Trophoblast cell (in vitro differentiated cells and primary cell): ENCODE data around the gene GFPT2. TPM values are rescaled to one million over a fixed set of nuclear protein-coding genes. Genes with fewer than 3 reads are reported as not detected.

Source experiments
- DNase-seq, 2 donors: peaks; one replicate each; pipeline ENCODE4 v3.0.0-alpha.2; 2016
- H2AFZ ChIP-seq: 2 replicates; pipeline ENCODE4 v1.6.1; 2013; ENCODE audit warnings: low read length, moderate library complexity, mild to moderate bottlenecking; ENCODE audit not compliant: insufficient read depth, poor library complexity
- H2AK5ac ChIP-seq: 2 replicates; pipeline ENCODE4 v1.6.1; 2013; ENCODE audit warnings: mild to moderate bottlenecking, low read length
- H2BK120ac ChIP-seq: 2 replicates; pipeline ENCODE4 v1.6.1; 2013; ENCODE audit warnings: low read length, mild to moderate bottlenecking, moderate library complexity; ENCODE audit not compliant: insufficient read depth, poor library complexity
- H2BK12ac ChIP-seq: 2 replicates; pipeline ENCODE4 v1.6.1; 2013; ENCODE audit warnings: mild to moderate bottlenecking, low read length, moderate library complexity
- H2BK5ac ChIP-seq: 2 replicates; pipeline ENCODE4 v1.6.1; 2013; ENCODE audit warnings: low read length, low read depth, moderate library complexity, mild to moderate bottlenecking; ENCODE audit not compliant: poor library complexity
- H3K14ac ChIP-seq: 2 replicates; pipeline ENCODE4 v1.6.1; 2013; ENCODE audit warnings: mild to moderate bottlenecking, low read length
- H3K18ac ChIP-seq: 2 replicates; pipeline ENCODE4 v1.6.1; 2013; ENCODE audit warnings: mild to moderate bottlenecking, low read length
- H3K23ac ChIP-seq: 2 replicates; pipeline ENCODE4 v1.6.1; 2013; ENCODE audit warnings: low read length
- H3K27ac ChIP-seq: 2 replicates; pipeline ENCODE4 v1.5.1; 2013; ENCODE audit warnings: low read depth, mild to moderate bottlenecking, inconsistent platforms, low read length, moderate library complexity
- H3K27me3 ChIP-seq: 2 replicates; pipeline ENCODE4 v1.6.1; 2013; ENCODE audit warnings: inconsistent platforms, mild to moderate bottlenecking, low read length, moderate library complexity; ENCODE audit not compliant: insufficient read depth
- H3K36me3 ChIP-seq, 2 experiments: 1 replicate in 1 of 2; 2 replicates in 1 of 2; pipeline ENCODE4 v1.6.1; 2013; ENCODE audit warnings: low read length in 2 of 2, mild to moderate bottlenecking in 2 of 2, moderate library complexity in 1 of 2; ENCODE audit not compliant: insufficient read depth in 2 of 2, control insufficient read depth in 1 of 2
- H3K4ac ChIP-seq: 2 replicates; pipeline ENCODE4 v1.6.1; 2013; ENCODE audit warnings: low read depth, mild to moderate bottlenecking, low read length, moderate library complexity
- H3K4me1 ChIP-seq, 2 experiments: 1 replicate in 1 of 2; 2 replicates in 1 of 2; pipeline ENCODE4 v1.6.1; 2013; ENCODE audit warnings: low read length in 2 of 2, mild to moderate bottlenecking in 2 of 2, moderate library complexity in 1 of 2; ENCODE audit not compliant: insufficient read depth in 2 of 2, control insufficient read depth in 1 of 2
- H3K4me2 ChIP-seq: 2 replicates; pipeline ENCODE4 v1.6.1; 2013; ENCODE audit warnings: inconsistent platforms, mild to moderate bottlenecking, low read length, moderate library complexity
- H3K4me3 ChIP-seq: 2 replicates; pipeline ENCODE4 v1.5.1; 2013; ENCODE audit warnings: mild to moderate bottlenecking, low read depth, low read length, inconsistent platforms
- H3K79me1 ChIP-seq: one replicate; pipeline ENCODE4 v1.6.1; 2013; ENCODE audit warnings: low read length
- H3K79me2 ChIP-seq: 2 replicates; pipeline ENCODE4 v1.6.1; 2013; ENCODE audit warnings: low read length, mild to moderate bottlenecking; ENCODE audit not compliant: control insufficient read depth, insufficient read depth, poor library complexity
- H3K9ac ChIP-seq: 2 replicates; pipeline ENCODE4 v1.6.1; 2013; ENCODE audit warnings: mild to moderate bottlenecking, low read length
- H3K9me3 ChIP-seq: 2 replicates; pipeline ENCODE4 v1.6.1; 2013; ENCODE audit warnings: low read depth, mild to moderate bottlenecking, control low read depth, inconsistent platforms, low read length; ENCODE audit not compliant: insufficient read depth
- H4K12ac ChIP-seq: 2 replicates; pipeline ENCODE4 v1.6.1; 2013; ENCODE audit warnings: low read depth, mild to moderate bottlenecking, low read length, moderate library complexity
- H4K8ac ChIP-seq: 2 replicates; pipeline ENCODE4 v1.6.1; 2013; ENCODE audit warnings: low read depth, mild to moderate bottlenecking, low read length, moderate library complexity
- H4K91ac ChIP-seq: one replicate; pipeline ENCODE4 v1.6.1; 2013; ENCODE audit warnings: low read depth, mild to moderate bottlenecking, low read length, moderate library complexity
- WGBS: extraction: QIAGEN DNeasy Blood & Tissue Kit; methylation state at CpG from one replicate; pipeline ENCODE4 v1.1.7; 2013; ENCODE audit warnings: missing lambda C conversion rate; ENCODE audit not compliant: insufficient read length, insufficient coverage; ENCODE audit errors: extremely low coverage; 5-methylcytosine and 5-hydroxymethylcytosine counted together
- polyA plus RNA-seq: library from polyadenylated mRNA; stranded (reverse); fragments of 200-250 nt; gene quantifications from 2 replicates; pipeline ENCODE4 v1.2.3, GENCODE V29; 2013

GFPT2 gene
- polyA plus RNA-seq: 7.6 and 8.2 TPM in 2 replicates

- DNase-seq: peak; percentile 48 to 74
- H2BK120ac ChIP-seq: no peak within 1 kb of the TSS
- no peaks in the 10 kb centered on the region for H3K79me2 ChIP-seq
- H2AK5ac ChIP-seq: no peak within 1 kb of the TSS
- no peak within 1 kb of the TSS for H4K12ac ChIP-seq
- H3K9ac ChIP-seq: peak within 1 kb of the TSS; percentile 28
- peak within 1 kb of the TSS; percentile 84 for H2AFZ ChIP-seq
- peak within 1 kb of the TSS; percentile 73 for H3K4me3 ChIP-seq
- no peaks in the 10 kb centered on the region for H3K36me3 ChIP-seq
- H4K91ac ChIP-seq: no peak within 1 kb of the TSS
- WGBS: no CpG with 5 or more reads among the region's 106 CpGs
- no peaks in the 10 kb centered on the region for H3K79me1 ChIP-seq
- peaks cover 25% of the 10 kb centered on the region for H3K27me3 ChIP-seq
- no peak within 1 kb of the TSS for H3K23ac ChIP-seq
- H2BK12ac ChIP-seq: no peak within 1 kb of the TSS
- no peak within 1 kb of the TSS for H3K4ac ChIP-seq
- H2BK5ac ChIP-seq: no peak within 1 kb of the TSS
- peak within 1 kb of the TSS; percentile 14 for H4K8ac ChIP-seq
- peaks cover 7% of the 10 kb centered on the region for H3K9me3 ChIP-seq
- peak within 1 kb of the TSS; percentile 96 for H3K4me2 ChIP-seq
- H3K14ac ChIP-seq: no peak within 1 kb of the TSS
- no peak within 1 kb of the TSS for H3K27ac ChIP-seq
- no peak within 1 kb of the TSS for H3K18ac ChIP-seq
- H3K4me1 ChIP-seq: peaks cover 13% of the 10 kb centered on the region in 2 experiments
Observed at GRCh38 chr5:180353048-180353979, at the start of gene GFPT2. GFPT2 (minus strand) TSS chr5:180353336; CDS start chr5:180353217, 119 bp downstream.

DNA sequence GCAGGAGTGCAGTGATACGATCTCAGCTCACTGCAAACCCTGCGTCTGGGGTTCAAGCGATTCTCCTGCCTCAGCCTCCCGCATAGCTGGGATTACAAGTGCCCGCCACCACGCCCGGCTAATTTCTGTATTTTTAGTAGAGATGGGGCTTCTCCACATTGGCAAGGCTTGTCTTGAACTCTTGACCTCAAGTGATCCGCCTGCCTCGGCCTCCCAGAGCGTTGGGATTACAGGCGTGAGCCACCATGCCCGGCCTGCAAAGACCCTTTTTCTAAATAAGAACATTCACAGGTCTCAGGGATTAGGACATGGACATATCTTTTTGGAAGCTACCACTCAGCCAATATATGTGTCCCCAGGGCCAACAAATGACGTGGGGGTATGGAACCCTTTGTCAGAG is 49.6 kb upstream of the GFPT2 start:
- H3K4ac ChIP-seq: no peak overlapping the region
- no peak overlapping the region for H3K4me2 ChIP-seq
- H3K4me1 ChIP-seq: no peaks in the 10 kb centered on the region
- H3K4me3 ChIP-seq: no peak overlapping the region
- no peak overlapping the region for H3K14ac ChIP-seq
- H2BK12ac ChIP-seq: no peak overlapping the region
- H3K79me2 ChIP-seq: no peaks in the 10 kb centered on the region
- H4K91ac ChIP-seq: no peak overlapping the region
- no peak overlapping the region for H2BK5ac ChIP-seq
- no peak overlapping the region for H4K12ac ChIP-seq
- WGBS: no CpG with 5 or more reads among the region's 13 CpGs
- H3K27me3 ChIP-seq: no peaks in the 10 kb centered on the region
- H3K9me3 ChIP-seq: peaks cover 3% of the 10 kb centered on the region
- H2AK5ac ChIP-seq: no peak overlapping the region
- H3K23ac ChIP-seq: no peak overlapping the region
- no peak overlapping the region for H3K27ac ChIP-seq
- no peak overlapping the region for H2AFZ ChIP-seq
- no peak for DNase-seq
- no peak overlapping the region for H2BK120ac ChIP-seq
- no peaks in the 10 kb centered on the region for H3K36me3 ChIP-seq
- H4K8ac ChIP-seq: no peak overlapping the region
- no peak overlapping the region for H3K18ac ChIP-seq
- no peaks in the 10 kb centered on the region for H3K79me1 ChIP-seq
- no peak overlapping the region for H3K9ac ChIP-seq

DNA sequence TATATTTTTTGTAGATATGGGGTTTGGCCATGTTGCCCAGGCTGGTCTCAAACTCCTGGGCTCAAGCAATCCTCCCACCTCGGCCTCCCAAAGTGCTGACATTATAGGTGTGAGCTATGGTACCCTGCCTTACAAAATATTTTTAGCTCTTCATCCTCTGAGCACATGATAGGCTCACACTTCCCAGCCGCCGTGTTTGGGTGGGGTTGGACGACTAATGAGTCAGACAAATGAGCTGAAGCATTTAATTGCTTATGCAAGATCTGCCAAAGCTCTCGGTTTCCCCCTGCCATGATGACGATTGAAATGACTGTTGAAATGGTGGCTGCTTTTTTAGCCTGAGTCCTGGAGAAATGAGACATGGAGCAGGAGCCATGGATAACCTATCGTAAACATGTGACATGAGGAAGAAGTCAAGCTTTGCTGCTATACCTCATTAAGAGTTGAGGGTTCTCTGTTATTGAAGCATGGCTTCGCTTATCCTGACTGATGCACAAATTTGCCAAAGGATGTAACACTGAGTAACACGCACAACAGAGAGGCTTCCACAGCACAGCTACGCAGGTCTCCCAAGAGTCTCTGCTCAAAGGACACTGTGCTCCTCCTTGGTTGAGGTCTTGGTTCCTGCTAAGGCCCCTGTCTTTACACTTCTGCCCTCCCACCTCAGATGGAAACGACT is 48.2 kb upstream of the GFPT2 start:
- Histone ChIP-seq H2AFZ (no peak overlapping the region), H3K79me2 (no peaks in the 10 kb centered on the region), H3K4me1 (no peaks in the 10 kb centered on the region), H3K79me1 (no peaks in the 10 kb centered on the region), H4K91ac (no peak overlapping the region), H2BK12ac (no peak overlapping the region), H4K12ac (no peak overlapping the region), H3K4me3 (no peak overlapping the region), H3K18ac (no peak overlapping the region), H3K4me2 (no peak overlapping the region), H3K4ac (no peak overlapping the region), H3K27ac (no peak overlapping the region), H2BK5ac (no peak overlapping the region), H3K9me3 (peaks cover 3% of the 10 kb centered on the region), H2BK120ac (no peak overlapping the region), H4K8ac (no peak overlapping the region), H3K9ac (no peak overlapping the region), H3K36me3 (no peaks in the 10 kb centered on the region), H3K23ac (no peak overlapping the region), H3K14ac (no peak overlapping the region), H3K27me3 (no peaks in the 10 kb centered on the region), H2AK5ac (no peak overlapping the region)
- WGBS: no CpG with 5 or more reads among the region's 11 CpGs
- DNase-seq: no peak

GRCh38 chr5:180400416-180400815 is 47.3 kb upstream of the GFPT2 start:
- no peaks in the 10 kb centered on the region for H3K36me3 ChIP-seq
- no peak overlapping the region for H4K91ac ChIP-seq
- peak overlapping the region; percentile 4 for H3K23ac ChIP-seq
- H2BK12ac ChIP-seq: no peak overlapping the region
- H3K79me1 ChIP-seq: no peaks in the 10 kb centered on the region
- no peak overlapping the region for H3K9ac ChIP-seq
- H3K18ac ChIP-seq: no peak overlapping the region
- H4K12ac ChIP-seq: no peak overlapping the region
- peaks cover 3% of the 10 kb centered on the region for H3K9me3 ChIP-seq
- no peaks in the 10 kb centered on the region for H3K79me2 ChIP-seq
- no peaks in the 10 kb centered on the region for H3K27me3 ChIP-seq
- H4K8ac ChIP-seq: no peak overlapping the region
- no peak overlapping the region for H3K27ac ChIP-seq
- H2BK5ac ChIP-seq: no peak overlapping the region
- no peak overlapping the region for H3K4me3 ChIP-seq
- H2BK120ac ChIP-seq: no peak overlapping the region
- H2AK5ac ChIP-seq: no peak overlapping the region
- H3K4ac ChIP-seq: no peak overlapping the region
- H3K4me1 ChIP-seq: no peaks in the 10 kb centered on the region
- no CpG with 5 or more reads among the region's 9 CpGs for WGBS
- H2AFZ ChIP-seq: no peak overlapping the region
- no peak overlapping the region for H3K14ac ChIP-seq
- no peak for DNase-seq
- no peak overlapping the region for H3K4me2 ChIP-seq
